ENCODE data around the gene DOK7. TPM values are rescaled to one million over a fixed set of nuclear protein-coding genes. Genes with fewer than 3 reads are reported as not detected.

Gene DOK7
- total RNA-seq, 4 donors from 2014 or later = 0.53 to 5.7 (median 4.1) TPM; not detected in 1

GRCh38 chr4:3420606-3420955 lies 42.5 kb upstream of the DOK7 start:
- no peaks in the 10 kb centered on the region for H3K9me3 ChIP-seq
- no peaks in the 10 kb centered on the region for H3K4me1 ChIP-seq
- TF ChIP-seq CTCF (IDR thresholded peaks at IDR 0.05) (no peak), POLR2A (IDR thresholded peaks at IDR 0.05) (no peak)
- no peak overlapping the region for H3K4me3 ChIP-seq
- peaks cover 0 to 50% (median 0%) of the 10 kb centered on the region in 3 donors for H3K36me3 ChIP-seq
- H3K27ac ChIP-seq = no peak overlapping the region
- DNase-seq = peak in 1 of 3 donors; percentile 25
- H3K27me3 ChIP-seq = no peaks in the 10 kb centered on the region

- Histone ChIP-seq H3K27ac (no peak overlapping the region), H3K27me3 (no peaks in the 10 kb centered on the region), H3K4me3 (no peak overlapping the region), H3K4me1 (no peaks in the 10 kb centered on the region), H3K36me3 (peaks cover 0 to 46% (median 0%) of the 10 kb centered on the region in 3 donors), H3K9me3 (no peaks in the 10 kb centered on the region)
- peak in 1 of 3 donors; percentile 30 for DNase-seq
- no peak for TF ChIP-seq CTCF (IDR thresholded peaks at IDR 0.05)
- no peak for TF ChIP-seq POLR2A (IDR thresholded peaks at IDR 0.05)
These were observed 42.1 kb upstream of the DOK7 start for GRCh38 chr4:3420956-3421355.

GRCh38 chr4:3421470-3421869 lies 41.6 kb upstream of the DOK7 start:
- Histone ChIP-seq H3K4me3 (no peak overlapping the region), H3K4me1 (no peaks in the 10 kb centered on the region), H3K36me3 (peaks cover 0 to 41% (median 0%) of the 10 kb centered on the region in 3 donors), H3K9me3 (no peaks in the 10 kb centered on the region), H3K27me3 (no peaks in the 10 kb centered on the region), H3K27ac (no peak overlapping the region)
- TF ChIP-seq CTCF (IDR thresholded peaks at IDR 0.05) (no peak), POLR2A (IDR thresholded peaks at IDR 0.05) (no peak)
- no peak for DNase-seq

- Histone ChIP-seq H3K27me3 (no peaks in the 10 kb centered on the region), H3K9me3 (no peaks in the 10 kb centered on the region), H3K4me3 (no peak overlapping the region), H3K27ac (no peak overlapping the region), H3K36me3 (peaks cover 0 to 35% (median 0%) of the 10 kb centered on the region in 3 donors), H3K4me1 (no peaks in the 10 kb centered on the region)
- no peak for TF ChIP-seq CTCF (IDR thresholded peaks at IDR 0.05)
- TF ChIP-seq POLR2A (IDR thresholded peaks at IDR 0.05) = no peak
- no peak for DNase-seq
These were observed 40.8 kb upstream of the DOK7 start for GRCh38 chr4:3422241-3422801.

- DNase-seq = no peak
- no peaks in the 10 kb centered on the region for H3K9me3 ChIP-seq
- TF ChIP-seq CTCF (IDR thresholded peaks at IDR 0.05) (no peak), POLR2A (IDR thresholded peaks at IDR 0.05) (no peak)
- peaks cover 0 to 30% (median 0%) of the 10 kb centered on the region in 3 donors for H3K36me3 ChIP-seq
- no peaks in the 10 kb centered on the region for H3K27me3 ChIP-seq
- no peaks in the 10 kb centered on the region for H3K4me1 ChIP-seq
- H3K27ac ChIP-seq = no peak overlapping the region
- H3K4me3 ChIP-seq = no peak overlapping the region
These were observed 40.3 kb upstream of the DOK7 start for GRCh38 chr4:3422808-3423297.

All from Peyer's patch (tissue), 4 donors.